ENCODE results near the gene CTNNA1.

CTNNA1 gene

DNA sequence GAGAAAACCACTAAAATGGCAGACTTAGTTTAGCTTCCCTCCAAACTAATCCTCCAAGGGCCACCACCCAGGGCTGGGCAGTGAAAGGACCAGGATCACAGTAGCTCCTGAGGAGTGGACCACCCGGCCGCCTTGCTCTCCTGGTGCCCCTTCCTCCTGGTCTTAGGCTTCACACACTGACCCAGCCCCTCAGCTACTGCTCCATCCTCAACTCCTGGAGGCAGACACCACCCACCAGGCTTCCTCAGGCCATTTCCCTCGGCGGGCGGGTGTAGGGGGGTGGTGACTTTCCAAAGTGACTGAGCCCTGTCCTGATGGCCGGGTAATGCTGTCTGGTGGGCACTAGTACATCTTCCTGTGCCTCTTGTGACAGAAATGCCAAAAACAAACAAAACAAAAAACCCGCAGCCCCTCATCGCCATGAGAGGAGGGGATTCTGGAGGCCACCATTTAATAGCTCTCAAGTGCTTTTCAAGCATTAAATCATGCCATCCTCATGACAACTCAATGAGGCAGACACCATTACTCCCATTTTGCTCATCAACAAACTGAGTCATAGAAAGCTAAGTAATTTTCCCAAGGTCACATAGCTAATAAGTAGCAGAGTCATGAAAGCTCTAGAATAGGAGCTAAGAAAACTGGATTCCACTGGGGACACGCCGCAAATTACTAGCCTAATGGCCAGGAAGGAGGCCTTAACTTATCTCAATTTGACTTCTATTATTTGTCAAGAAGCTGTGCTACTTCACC lies 213.2 kb downstream of the CTNNA1 start:
- DNase-seq (ENCODE audit: low spot score): no peak
- TF ChIP-seq CTCF (IDR thresholded peaks at IDR 0.05; ENCODE audit: borderline replicate concordance, control extremely low read depth, extremely low read depth, insufficient read depth, missing control alignments): no peak
- in situ Hi-C loops (cut with MboI; ENCODE audit: low sequenced_read_pairs, unreplicated experiment): no loop called here

- in situ Hi-C loops (cut with MboI; ENCODE audit: low sequenced_read_pairs, unreplicated experiment): no loop called here
- no peak for DNase-seq (ENCODE audit: low spot score)
- TF ChIP-seq CTCF (IDR thresholded peaks at IDR 0.05; ENCODE audit: borderline replicate concordance, control extremely low read depth, extremely low read depth, insufficient read depth, missing control alignments): no peak
These were observed 214.7 kb downstream of the CTNNA1 start for GRCh38 chr5:138967791-138968448.

- in situ Hi-C loops (cut with MboI; ENCODE audit: low sequenced_read_pairs, unreplicated experiment): no loop called here
- DNase-seq (ENCODE audit: low spot score): no peak
- no peak for TF ChIP-seq CTCF (IDR thresholded peaks at IDR 0.05; ENCODE audit: borderline replicate concordance, control extremely low read depth, extremely low read depth, insufficient read depth, missing control alignments)
These were observed 215.4 kb downstream of the CTNNA1 start for GRCh38 chr5:138968601-138969000.

DNA sequence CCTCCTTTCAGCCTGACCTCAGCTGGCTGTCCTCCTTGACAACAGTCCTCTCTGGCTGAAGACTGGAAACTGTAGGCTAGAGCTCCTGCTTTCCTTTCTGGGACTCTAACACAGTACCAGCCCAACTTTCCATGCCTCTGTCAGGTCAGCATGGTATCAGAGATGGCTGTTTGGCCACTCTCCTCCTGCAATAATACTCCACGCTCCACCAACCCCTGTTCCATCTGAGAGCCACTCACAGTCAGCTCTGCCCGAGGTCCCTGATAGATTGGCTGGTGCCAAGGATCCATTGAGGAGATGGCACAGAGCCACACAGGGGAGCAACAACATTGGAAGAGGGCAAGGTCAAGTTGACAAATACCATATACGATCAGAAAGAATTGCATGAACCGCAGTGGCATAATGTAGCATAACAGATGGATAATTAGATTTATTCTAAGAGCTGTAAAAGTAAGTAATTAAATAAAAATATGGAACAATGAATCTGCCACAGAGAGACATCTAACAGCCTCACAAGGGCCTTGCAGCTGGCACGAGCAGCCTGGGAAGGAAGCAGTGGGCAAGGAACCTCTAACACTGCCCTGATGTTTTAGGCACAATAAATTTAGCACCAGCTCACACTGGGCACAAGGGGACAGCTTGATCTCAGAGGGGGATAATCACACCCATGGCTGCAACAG lies 216.2 kb downstream of the CTNNA1 start:
- no peak for TF ChIP-seq CTCF (IDR thresholded peaks at IDR 0.05; ENCODE audit: borderline replicate concordance, control extremely low read depth, extremely low read depth, insufficient read depth, missing control alignments)

DNA sequence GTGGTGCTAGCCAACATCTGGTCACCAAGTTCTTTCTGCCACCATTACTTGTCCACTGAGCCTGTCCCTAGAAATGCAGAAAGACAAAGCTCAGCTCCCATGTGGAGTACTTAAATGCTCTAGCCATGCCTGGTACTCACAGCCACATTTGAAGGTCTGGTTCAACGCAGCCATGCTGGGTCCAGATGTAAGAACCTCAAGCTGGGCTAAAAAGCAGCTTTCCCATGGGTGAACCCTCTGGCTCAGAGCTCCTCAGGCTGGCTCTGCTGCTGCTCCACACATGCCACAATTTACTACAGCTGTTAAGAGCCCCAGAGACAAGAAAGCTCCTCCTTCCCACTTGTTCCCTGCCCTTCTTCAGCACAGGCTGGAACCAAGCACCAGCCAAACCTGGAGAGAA lies 219.0 kb downstream of the CTNNA1 start:
- TF ChIP-seq CTCF (IDR thresholded peaks at IDR 0.05; ENCODE audit: borderline replicate concordance, control extremely low read depth, extremely low read depth, insufficient read depth, missing control alignments): no peak
- DNase-seq (ENCODE audit: low spot score): no peak
- in situ Hi-C loops (cut with MboI; ENCODE audit: low sequenced_read_pairs, unreplicated experiment): no loop called here

More for the DNA sequence above, 216.2 kb downstream of the CTNNA1 start:
- DNase-seq (ENCODE audit: low spot score): no peak
- in situ Hi-C loops (cut with MboI; ENCODE audit: low sequenced_read_pairs, unreplicated experiment): no loop called here

DNA sequence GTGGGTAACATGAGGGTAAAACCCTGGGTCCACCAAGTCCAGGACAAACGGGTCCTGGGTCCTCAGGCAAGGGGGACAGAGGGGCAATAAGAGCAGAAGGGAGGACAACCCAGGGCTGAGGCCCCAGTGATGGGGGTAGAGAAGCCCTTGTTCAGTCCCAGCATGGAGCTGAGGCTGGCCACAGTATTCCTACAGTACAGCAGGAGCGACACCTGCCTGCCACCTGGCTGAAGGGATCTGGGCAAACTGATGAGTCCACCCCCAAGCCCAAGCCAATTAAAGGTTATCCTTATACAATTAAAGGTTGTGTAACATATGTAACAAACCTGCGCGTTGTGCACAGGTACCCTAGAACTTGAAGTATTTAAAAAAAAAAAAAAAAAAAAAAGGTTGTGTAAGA lies 219.6 kb downstream of the CTNNA1 start:
- no peak for TF ChIP-seq CTCF (IDR thresholded peaks at IDR 0.05; ENCODE audit: borderline replicate concordance, control extremely low read depth, extremely low read depth, insufficient read depth, missing control alignments)
- no peak for DNase-seq (ENCODE audit: low spot score)
- in situ Hi-C loops (cut with MboI; ENCODE audit: low sequenced_read_pairs, unreplicated experiment): no loop called here

Measured in GM13976 (cell line).